Measurements from ENCODE around the gene FGF2. TPM values are rescaled to one million over a fixed set of nuclear protein-coding genes. Genes with fewer than 3 reads are reported as not detected.
"Not testable (repeated sequence)": the region's sequence is repeated elsewhere in the genome, so short reads cannot be mapped to it uniquely, and the experiment has no call there.

Gene FGF2
- total RNA-seq, 1 experiment from 2014 or later, result 51.4 TPM

DNA sequence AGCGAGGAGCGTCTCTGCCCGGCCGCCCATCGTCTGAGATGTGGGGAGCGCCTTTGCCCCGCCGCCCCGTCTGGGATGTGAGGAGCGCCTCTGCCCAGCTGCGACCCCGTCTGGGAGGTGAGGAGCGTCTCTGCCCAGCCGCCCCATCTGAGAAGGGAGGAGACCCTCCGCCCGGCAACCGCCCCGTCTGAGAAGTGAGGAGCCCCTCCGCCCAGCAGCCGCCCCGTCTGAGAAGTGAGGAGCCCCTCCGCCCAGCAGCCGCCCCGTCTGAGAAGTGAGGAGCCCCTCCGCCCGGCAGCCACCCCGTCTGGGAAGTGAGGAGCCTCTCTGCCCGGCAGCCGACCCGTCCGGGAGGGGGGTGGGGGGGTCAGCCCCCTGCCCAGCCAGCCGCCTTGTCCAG is 14.8 kb upstream of the FGF2 start:
- DNase-seq (ENCODE audit: extremely low read depth, low read depth), result not testable (repeated sequence)

DNA sequence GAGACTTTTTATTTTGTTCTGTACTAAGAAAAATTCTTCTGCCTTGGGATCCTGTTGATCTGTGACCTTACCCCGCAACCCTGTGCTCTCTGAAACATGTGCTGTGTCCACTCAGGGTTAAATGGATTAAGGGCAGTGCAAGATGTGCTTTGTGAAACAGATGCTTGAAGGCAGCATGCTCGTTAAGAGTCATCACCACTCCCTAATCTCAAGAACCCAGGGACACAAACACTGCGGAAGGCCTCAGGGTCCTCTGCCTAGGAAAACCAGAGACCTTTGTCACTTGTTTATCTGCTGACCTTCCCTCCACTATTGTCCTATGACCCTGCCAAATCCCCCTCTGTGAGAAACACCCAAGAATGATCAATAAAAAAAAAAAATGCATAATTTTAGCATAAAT is 13.8 kb upstream of the FGF2 start:
- DNase-seq (ENCODE audit: extremely low read depth, low read depth), result not testable (repeated sequence)

DNA sequence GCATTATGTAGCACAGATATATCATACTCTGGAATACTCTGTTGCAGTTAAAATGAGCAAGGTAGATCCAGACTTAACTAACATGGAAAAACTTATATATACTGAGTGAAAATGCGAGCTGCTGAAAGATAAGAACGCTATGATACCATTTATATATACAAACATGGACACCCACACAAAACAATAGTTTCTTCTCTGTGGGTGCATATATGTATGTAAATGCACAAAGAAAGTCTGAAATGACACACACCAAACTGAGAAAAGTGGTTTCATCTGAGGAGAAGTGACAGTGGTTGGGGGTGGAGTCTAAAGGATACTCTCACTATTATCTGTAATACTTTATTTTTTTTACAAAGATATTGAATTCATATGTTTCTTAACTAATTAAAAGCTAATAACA is 12.2 kb upstream of the FGF2 start:
- DNase-seq (ENCODE audit: extremely low read depth, low read depth), result no peak

DNA sequence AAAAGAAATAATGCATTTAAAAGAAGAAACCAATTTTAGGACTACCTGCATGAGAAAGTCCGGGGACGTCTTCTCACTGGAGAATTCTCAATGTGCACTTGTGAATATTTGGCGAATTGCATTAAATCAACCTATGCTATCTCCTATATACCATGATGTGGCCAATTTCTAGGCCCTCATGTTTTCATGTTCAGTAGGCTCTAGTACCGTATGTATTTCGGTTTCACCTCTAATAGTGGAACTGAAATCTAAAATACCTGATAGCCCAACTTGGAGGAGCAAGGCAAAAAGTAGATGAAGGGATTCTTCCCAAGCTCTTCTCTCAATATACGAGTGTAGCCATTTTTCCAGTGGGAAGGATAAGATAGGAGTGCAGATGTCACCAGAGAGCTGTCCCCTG is 11.4 kb upstream of the FGF2 start:
- DNase-seq (ENCODE audit: extremely low read depth, low read depth), result no peak

DNA sequence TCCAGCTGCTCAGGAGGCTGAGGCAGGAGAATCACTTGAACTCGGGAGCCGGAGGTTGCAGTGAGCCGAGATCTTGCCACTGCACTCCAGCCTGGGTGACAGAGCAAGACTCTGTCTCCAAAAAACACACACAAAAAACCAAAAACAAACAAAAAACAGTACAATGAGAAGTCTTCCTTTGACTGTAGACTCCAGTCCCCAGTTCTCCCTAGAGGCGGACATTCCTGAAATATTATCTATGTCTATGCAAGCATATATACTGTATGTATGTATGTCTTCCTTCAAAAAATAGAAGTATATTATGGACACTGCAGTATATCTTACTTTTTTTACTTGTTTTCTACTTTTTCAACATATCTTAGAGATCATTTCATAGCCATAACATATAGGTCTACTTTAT is 10.2 kb upstream of the FGF2 start:
- no peak for DNase-seq (ENCODE audit: extremely low read depth, low read depth)

DNA sequence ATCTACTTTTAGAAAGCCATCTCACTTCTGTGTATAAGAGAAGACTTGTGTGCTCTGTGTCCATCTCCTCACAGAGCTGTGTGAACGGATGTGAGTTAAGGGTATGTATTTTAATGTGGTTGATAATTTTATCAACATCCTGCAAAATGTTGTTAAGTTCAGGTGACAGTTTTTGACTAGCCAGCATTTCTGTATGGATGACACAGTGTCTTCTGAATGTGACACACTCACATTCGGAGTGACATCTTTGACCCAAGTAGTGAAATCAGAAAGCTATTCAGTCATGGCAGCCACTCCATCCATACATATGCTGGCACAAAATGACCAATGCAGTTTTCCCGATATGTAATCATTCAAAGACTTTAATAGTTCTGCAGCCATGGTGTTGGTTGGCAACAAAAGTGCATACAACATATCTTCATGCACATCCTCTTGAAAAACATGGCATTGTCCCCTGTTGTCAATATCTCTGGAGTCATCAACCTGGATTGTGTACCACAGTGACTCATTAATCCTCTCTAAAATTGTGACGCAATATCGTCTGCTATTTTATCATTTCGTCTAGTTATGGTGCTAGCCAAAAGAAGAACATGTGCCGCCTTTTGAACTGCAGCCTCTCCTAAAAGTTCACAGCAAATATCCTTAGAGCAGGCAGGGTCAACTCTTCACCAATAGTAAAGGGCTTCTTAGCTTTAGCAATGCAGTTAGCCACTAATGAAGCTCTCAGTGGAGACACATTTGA is 6.8 kb upstream of the FGF2 start:
- peak; percentile 52 for DNase-seq (ENCODE audit: extremely low read depth, low read depth)

DNA sequence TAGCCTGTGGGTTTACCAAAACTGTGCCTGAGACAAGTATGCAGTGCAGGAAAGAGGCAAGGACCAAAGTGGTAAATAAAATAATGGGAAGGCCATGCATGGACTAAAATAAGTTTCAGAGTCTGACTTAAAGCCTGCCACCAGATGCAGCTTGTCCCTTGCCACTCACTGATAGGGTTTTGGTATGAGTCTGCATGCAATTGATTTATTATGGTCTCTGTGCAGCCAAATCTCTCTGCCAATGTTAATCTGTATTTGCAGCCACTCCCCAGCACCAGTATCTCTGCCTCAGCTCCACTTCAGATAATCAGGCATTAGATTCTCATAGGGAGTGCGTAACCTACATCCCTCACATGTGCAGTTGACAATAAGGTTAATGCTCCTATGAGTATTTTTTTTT is 5.5 kb upstream of the FGF2 start:
- DNase-seq (ENCODE audit: extremely low read depth, low read depth), result no peak

DNA sequence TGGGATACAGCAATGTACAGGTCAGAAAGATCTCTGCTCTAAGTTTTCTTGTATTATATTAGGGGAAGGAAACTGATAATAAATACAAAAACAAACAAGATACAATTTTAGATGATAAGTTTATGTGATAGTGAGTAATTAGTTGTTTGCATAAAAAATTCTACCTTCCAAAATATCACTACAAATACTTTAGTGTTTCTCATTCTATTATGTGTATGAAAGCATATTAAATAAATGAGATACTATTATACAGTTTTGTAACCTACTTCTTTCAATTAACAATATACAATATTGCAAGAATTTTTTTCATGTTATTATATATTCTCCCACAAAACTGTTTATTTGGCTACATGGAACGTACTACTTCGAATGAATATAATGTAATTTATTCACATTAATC is 4.2 kb upstream of the FGF2 start:
- DNase-seq (ENCODE audit: extremely low read depth, low read depth), result no peak

DNA sequence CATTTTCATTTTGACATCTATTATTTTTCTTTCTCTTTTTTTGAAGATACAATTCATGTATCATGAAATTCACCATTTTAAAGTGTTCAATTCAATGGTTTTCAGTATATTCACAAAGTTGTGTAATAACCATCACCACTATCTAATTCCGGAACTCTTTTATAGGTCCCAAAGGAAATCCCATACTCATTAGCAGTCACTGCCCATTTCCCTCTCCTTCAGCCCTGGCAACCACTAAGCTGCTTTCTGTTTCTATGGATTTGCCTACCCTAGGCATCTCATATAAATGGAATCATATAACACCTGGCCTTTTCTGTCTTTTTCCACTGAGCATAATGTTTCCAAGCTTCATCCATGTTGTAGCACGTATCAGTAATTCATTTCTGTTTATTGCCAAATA is 3.2 kb upstream of the FGF2 start:
- DNase-seq (ENCODE audit: extremely low read depth, low read depth), result no peak

DNA sequence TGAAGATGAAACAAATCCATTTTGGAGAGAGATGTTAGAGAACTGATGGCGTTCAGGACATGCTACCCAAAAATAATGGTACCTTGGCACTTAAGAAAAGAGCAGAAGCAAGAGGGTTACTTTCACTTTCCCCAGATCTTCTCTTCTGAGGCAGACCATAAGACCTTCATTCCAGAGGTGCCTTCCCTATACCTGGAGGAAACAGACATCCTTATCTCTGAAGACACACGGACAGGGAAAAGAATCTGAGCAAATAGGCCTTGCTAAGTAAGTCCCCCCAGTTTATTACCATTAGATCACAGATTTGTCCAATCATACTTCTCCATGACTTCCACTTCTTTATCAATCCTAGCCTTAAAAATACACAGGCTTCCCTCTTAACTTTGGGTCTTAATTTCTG is 2.0 kb upstream of the FGF2 start:
- no peak for DNase-seq (ENCODE audit: extremely low read depth, low read depth)

DNA sequence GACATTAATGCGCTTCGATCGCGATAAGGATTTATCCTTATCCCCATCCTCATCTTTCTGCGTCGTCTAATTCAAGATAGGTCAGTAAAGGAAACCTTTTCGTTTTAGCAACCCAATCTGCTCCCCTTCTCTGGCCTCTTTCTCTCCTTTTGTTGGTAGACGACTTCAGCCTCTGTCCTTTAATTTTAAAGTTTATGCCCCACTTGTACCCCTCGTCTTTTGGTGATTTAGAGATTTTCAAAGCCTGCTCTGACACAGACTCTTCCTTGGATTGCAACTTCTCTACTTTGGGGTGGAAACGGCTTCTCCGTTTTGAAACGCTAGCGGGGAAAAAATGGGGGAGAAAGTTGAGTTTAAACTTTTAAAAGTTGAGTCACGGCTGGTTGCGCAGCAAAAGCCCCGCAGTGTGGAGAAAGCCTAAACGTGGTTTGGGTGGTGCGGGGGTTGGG is 528 bp upstream of the FGF2 start:
- no peak for DNase-seq (ENCODE audit: extremely low read depth, low read depth)

DNA sequence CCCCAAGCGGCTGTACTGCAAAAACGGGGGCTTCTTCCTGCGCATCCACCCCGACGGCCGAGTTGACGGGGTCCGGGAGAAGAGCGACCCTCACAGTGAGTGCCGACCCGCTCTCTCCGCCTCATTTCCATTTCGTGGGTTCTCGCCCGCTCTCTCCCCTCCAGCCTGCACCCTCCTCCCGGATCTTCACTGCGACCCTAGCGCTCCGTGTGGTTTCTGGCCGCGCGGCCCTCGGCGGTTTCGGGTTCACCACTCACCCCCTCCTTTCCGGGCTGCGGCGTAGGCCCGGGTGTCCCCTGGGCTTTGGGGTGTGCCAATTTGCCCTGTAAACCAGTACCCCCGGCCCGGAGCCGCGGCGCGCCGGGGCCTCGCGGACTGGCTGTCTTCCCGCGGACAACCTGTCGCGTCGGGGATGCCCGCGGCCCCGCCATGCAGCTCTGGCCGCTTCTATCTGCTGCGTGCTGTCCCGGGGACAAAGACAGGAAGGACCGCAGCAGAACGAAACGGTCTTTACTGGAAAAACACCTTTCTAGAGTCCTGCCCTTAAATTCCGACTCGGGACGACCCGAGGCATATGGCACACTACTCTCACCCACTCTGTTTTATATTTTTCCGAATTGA is 737 bp downstream of the FGF2 start:
- no peak for DNase-seq (ENCODE audit: extremely low read depth, low read depth)

DNA sequence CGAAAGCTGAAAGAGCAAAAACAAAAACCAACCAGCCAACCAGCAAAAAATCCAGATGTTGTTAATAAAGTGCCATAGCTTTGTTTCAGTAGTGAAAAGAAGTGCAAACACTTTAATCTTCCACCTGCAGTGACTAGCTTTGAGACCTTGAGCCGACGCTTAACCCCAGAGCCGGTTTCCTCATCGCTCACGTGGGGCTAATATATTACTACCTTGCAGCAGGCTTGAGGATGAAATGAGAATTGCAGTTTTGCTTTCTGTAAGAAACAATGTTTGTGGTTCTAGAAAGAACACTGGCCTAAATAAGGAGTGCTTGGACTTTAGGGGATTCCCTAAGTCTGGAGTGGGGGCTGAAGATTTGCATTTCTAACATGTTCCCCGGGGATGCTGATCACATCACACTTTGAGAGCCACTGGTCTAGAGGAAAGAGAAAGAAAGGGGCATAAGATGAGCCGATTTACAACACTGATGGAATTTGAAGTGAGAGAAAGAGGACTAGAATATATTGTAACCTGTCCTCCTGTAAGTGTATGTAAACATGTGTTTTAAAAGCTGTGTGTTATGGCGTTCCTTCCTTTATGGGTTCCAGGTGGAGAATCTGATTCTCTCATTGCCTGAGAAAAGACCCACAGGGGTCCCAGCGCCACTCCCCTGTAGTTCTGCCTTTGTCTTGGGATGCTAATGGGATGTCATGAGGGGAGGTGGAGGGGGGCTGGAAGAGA is 1.4 kb downstream of the FGF2 start:
- no peak for DNase-seq (ENCODE audit: extremely low read depth, low read depth)

DNA sequence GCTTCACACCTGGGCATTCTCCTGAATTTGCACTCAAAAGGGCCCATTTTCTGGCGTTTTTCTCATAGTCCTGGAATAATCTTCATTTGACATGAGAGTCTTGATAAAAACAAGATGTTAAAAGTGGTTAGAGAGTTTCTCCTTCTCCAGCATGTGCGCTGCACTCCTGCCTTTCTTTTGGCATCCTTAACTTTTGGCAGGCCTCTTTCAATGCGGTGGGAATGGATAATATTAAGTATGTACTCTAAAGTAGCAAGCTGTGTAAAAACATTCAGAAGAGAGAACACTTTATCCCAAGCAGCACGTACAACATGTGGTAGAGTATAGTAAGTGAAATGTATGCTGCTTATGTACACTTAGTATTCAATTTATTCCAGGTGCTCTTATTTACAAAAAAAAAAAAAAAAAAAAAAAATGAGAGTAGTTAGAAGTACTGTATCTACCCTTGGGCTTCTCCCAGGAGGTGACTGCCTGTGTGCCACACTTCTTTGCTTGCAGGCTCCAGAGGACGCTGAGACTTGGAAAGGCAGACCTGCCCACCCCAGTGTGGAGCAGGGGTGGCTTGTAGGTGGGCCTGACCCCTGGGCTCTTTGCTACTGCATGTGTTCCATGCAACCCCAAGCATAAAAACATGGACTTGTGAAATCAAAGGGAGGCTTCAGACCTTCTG is 3.9 kb downstream of the FGF2 start:
- no peak for DNase-seq (ENCODE audit: extremely low read depth, low read depth)

DNA sequence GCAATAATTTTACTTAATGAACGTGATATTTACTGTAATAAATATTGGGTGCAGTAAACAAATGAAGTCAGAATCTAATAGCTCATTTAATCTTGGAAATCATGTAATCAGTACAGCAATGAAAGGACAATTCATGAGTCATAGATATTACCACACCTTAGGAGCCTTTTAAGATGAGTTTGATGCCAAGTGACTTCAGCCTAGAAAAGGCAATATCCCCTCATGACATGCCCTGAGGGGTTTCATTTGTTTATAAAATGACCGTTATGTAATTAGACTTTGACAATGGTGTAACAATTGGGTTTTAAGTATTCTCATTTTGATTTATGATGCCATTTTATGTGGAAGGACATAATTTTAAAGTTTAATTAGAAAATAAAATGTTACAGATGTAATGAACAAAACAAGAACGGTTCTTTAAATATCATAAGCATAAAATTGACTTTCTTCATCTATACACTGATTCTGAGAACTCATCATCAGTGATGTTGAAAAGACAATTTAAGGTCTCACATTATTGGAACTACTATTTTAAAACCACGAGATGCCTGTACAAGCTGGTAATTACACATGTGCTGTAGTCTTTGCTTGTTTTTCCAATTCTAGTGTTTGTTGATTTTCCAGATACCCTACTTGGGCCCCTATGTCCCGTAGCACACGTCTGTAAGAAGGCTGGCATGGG is 5.0 kb downstream of the FGF2 start:
- DNase-seq (ENCODE audit: extremely low read depth, low read depth), result no peak

DNA sequence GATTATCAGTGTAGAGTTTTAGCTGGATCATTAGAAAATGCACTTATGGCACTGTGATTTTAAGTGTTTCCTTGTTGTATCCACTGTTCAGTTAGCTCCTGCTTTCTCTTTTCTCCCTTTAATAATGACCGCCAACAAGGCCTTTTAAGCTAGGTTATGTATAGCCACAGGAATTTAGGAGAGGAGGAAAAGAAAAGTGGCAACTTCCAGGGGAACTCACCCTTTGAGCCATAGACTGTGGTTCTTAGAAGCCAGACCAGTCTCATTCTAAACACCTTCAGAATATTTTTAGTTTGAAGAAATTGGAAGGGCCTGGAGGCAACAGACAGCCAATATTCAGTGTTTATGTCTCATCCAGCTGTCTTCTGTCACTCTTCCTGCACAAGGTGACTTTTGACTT is 6.1 kb downstream of the FGF2 start:
- no peak for DNase-seq (ENCODE audit: extremely low read depth, low read depth)

DNA sequence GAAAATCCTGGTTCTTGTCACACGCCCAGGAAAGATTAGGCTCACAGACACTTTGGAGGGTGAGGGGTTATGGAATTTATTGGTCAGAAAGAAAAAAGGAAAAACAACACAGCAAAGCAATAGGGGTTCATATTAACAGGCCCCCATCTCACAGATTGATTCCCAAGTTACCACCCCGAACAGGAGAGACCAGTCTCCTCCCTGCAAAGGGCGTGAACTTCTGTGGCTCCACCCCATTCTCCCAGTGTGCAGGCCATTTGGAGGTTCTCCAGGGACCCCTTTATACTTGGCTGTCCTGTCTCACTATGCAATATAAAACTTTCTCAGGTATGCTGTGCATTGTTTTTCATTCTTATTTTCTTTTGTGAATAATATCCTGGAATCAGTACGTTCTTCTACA is 7.4 kb downstream of the FGF2 start:
- DNase-seq (ENCODE audit: extremely low read depth, low read depth), result no peak

DNA sequence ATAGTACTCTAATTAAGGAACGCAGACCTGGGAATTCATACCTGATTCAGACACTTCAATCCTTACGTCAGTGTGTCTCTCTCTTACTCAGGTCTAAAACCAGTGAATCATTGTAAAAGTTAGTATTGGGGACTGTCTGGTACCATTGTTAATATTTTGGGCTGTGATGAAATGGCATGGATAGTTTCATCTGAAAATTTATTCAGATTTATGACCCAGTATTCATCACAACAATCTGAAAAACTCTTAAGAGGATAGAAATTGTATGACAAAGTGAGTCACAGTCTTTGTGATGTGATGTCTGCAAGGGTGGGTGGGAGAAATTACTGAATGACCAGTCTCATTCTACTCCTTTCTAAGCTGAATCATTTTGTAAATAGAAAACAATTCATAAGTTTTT is 10.3 kb downstream of the FGF2 start:
- DNase-seq (ENCODE audit: extremely low read depth, low read depth), result no peak

DNA sequence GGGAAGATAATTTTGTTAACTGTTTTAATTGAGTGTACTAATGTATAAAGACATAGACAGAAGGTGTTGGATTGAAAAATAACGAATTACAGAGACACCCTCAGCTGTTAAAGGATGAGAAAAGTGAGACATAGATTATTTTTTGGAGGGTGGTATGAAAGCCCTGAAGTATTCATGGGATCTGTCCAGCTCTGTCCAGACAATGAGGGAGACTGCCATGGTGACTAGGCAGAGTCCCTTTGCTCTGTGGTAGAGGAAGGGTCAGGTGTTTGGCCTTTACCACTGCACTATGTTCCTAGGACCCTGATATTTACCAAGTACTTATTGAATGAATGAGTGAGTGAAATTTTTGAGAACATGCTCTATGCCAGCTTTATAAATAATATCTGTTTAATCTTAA is 11.4 kb downstream of the FGF2 start:
- no peak for DNase-seq (ENCODE audit: extremely low read depth, low read depth)

DNA sequence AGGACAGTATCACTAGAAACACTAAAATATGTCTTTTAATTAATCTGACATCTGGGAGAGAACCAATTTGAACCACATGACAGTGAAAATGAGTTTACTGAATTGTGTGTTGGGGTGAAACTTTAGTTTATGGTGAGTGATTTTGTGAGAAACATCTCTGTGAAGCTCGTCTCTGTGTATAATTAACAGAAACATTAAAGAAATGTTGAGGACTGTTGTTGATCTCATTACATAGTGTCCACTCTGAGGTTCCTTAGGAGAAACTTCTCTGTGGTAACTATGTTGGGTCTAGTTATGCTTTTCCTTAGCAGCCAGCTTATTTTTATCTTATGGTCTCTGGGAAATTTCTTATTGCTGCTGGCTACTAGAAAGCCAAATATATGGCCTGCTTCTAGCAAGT is 15.8 kb downstream of the FGF2 start:
- DNase-seq (ENCODE audit: extremely low read depth, low read depth), result no peak

DNA sequence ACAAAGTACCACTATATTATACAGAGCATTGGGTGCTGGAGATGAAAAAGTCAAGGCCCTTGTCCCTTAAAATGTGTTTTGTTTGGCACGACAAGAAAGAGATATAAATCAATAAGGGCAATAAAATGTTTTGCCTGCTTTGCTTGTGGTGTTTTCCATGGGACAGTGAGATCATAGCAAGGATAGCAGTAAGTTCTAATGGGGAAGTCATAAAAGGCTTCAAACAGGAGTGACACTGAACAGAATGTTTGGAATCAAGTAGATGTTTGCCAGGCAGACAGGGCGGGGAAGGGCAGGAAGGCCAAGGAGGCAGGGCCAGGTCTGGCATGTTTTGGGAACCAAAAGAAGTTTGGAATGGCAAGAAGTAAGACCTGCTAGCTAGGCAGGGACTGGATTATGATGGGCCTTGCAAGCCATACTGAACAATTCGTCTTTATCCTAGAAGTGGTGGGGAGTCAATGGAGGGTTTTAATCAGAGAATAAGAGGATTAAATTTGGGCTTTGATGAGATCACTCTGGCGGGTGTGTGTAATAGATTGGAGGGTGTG is 16.4 kb downstream of the FGF2 start:
- DNase-seq (ENCODE audit: extremely low read depth, low read depth), result no peak

Measured in NCI-H460 (cell line).